K562 (cell line): Measurements from ENCODE around the gene TP53BP2. TPM values are rescaled to one million over a fixed set of nuclear protein-coding genes. Genes with fewer than 3 reads are reported as not detected.

Experiments used
- ADNP ChIP-seq: fragments of 200-800 bp; sonication (Bioruptor generic); IDR thresholded peaks from 2 replicates; pipeline ENCODE4 v1.6.1; 2016; ENCODE audit warnings: missing genetic modification characterization, missing compliant biosample characterization
- CBX2 ChIP-seq: fragments of 200-600 bp; sonication (generic); IDR thresholded peaks from one replicate; pipeline ENCODE4 v1.6.1; 2012; ENCODE audit warnings: mild to moderate bottlenecking, low read length, inconsistent platforms; ENCODE audit not compliant: insufficient read depth, poor library complexity, severe bottlenecking
- DMBX1 ChIP-seq: fragments of 250-450 bp; sonication (Bioruptor Pico); IDR thresholded peaks from 2 replicates; pipeline ENCODE4 v1.8.0; 2022; ENCODE audit warnings: inconsistent platforms, mild to moderate bottlenecking, moderate library complexity, borderline replicate concordance
- E4F1 ChIP-seq: fragments of 250-450 bp; sonication (Bioruptor Pico); IDR thresholded peaks from 2 replicates; pipeline ENCODE4 v1.5.0; 2021; ENCODE audit warnings: mild to moderate bottlenecking, borderline replicate concordance
- FOXA3 ChIP-seq, 2 experiments: fragments of 450-650 bp in 1 of 2; sonication (generic) in 1 of 2; formaldehyde crosslinking; IDR thresholded peaks in 1 of 2; conservative IDR thresholded peaks in 1 of 2; 2 replicates each; pipeline versions ENCODE4 v1.4.0 to v1.8.0; 2020 to 2022; ENCODE audit warnings: mild to moderate bottlenecking in 2 of 2, missing genetic modification reagents in 1 of 2
- GATAD2B ChIP-seq: fragments of 450-650 bp; IDR thresholded peaks from 2 replicates; pipeline ENCODE4 v1.6.1; 2017; ENCODE audit warnings: mild to moderate bottlenecking, borderline replicate concordance
- NFE2 ChIP-seq: IDR thresholded peaks from 2 replicates; pipeline ENCODE4 v1.6.1; 2014; ENCODE audit warnings: antibody characterized with exemption, low read depth
- PRDM10 ChIP-seq: fragments of 450-650 bp; IDR thresholded peaks from 2 replicates; pipeline ENCODE4 v1.6.1; 2018; ENCODE audit not compliant: partially characterized antibody
- RBM22 ChIP-seq: fragments of 200-400 bp; formaldehyde crosslinking; IDR thresholded peaks from 2 replicates; pipeline ENCODE4 v1.6.1; 2018; ENCODE audit warnings: low read length, low read depth; ENCODE audit not compliant: poor library complexity, severe bottlenecking
- SMARCA4 ChIP-seq: fragments of 450-650 bp; IDR thresholded peaks from 2 replicates; pipeline ENCODE4 v1.6.1; 2016
- SUPT5H ChIP-seq: fragments of 450-650 bp; IDR thresholded peaks from 2 replicates; pipeline ENCODE4 v1.6.1; 2016
- TAL1 ChIP-seq: fragments of 450-650 bp; IDR thresholded peaks from 2 replicates; pipeline ENCODE4 v1.6.1; 2016; ENCODE audit warnings: mild to moderate bottlenecking
- TSHZ1 ChIP-seq: fragments of 250-450 bp; sonication (Bioruptor Pico); IDR thresholded peaks from 2 replicates; pipeline ENCODE4 v1.4.0; 2020; ENCODE audit warnings: mild to moderate bottlenecking, moderate library complexity
- ZNF165 ChIP-seq: fragments of 250-450 bp; sonication (Bioruptor Pico); IDR thresholded peaks from 2 replicates; pipeline ENCODE4 v1.4.0; 2020; ENCODE audit warnings: borderline replicate concordance
- ZNF23 ChIP-seq: fragments of 250-450 bp; sonication (Bioruptor Pico); IDR thresholded peaks from 2 replicates; pipeline ENCODE4 v1.4.0; 2020; ENCODE audit warnings: mild to moderate bottlenecking
- ZNF232 ChIP-seq: sonication (generic); formaldehyde crosslinking; IDR thresholded peaks from 2 replicates; pipeline ENCODE4 v1.8.0; 2022; ENCODE audit warnings: mild to moderate bottlenecking, missing genetic modification reagents
- ZNF24 ChIP-seq: fragments of 450-650 bp; IDR thresholded peaks from 2 replicates; pipeline ENCODE4 v1.6.1; 2016
- ZNF316 ChIP-seq: fragments of 450-650 bp; IDR thresholded peaks from 2 replicates; pipeline ENCODE4 v1.6.1; 2016
- ZNF431 ChIP-seq: sonication (generic); formaldehyde crosslinking; IDR thresholded peaks from 2 replicates; pipeline ENCODE4 v1.8.0; 2022; ENCODE audit warnings: mild to moderate bottlenecking, missing genetic modification reagents
- ZNF583 ChIP-seq: fragments of 250-450 bp; sonication (Bioruptor Pico); IDR thresholded peaks from 2 replicates; pipeline ENCODE4 v1.4.0; 2020
- polyA plus RNA-seq, 8 experiments: library from polyadenylated mRNA; depleted of rRNA in 4 of 8; stranded (reverse) in 5 of 8; unstranded in 3 of 8; fragments of >200 nt; fragmentation: Nextera tagmentation in 2 of 8; fragmentation: Illumina TruSeq in 1 of 8; extraction: Ambion mirVana in 2 of 8; extraction: Trizol in 1 of 8; gene quantifications; 2 replicates each; pipeline versions ENCODE4 v1.2.1 to v1.2.3, GENCODE V29; 2011 to 2014; ENCODE audit warnings: inconsistent platforms in 1 of 8, missing spikeins in 1 of 8
- total RNA-seq, 7 experiments: library from RNA; depleted of rRNA in 6 of 7; stranded (reverse); fragments of >200 nt in 6 of 7; fragmentation: Illumina TruSeq in 2 of 7; extraction: Trizol in 2 of 7; gene quantifications; 2 replicates each; pipeline versions ENCODE4 v1.2.1 to v1.2.3, GENCODE V29; 2011 to 2021; ENCODE audit warnings: low replicate concordance in 1 of 7

TP53BP2 gene
- total and polyA plus RNA-seq, 9 of the 15 experiments (the other 6 are each of a cell fraction or from before 2014, with no cell fraction given) = 17.0 to 69.6 (median 40.1) TPM

GRCh38 chr1:223828162-223828848, 17.4 kb downstream of the TP53BP2 start (continued):
- TF ChIP-seq ZNF165 (CRISPR knock-in tag) = no peak
- peak; percentile 21; the same call in 1 of the 2 replicates for TF ChIP-seq GATAD2B
- no peak for TF ChIP-seq ZNF23 (CRISPR knock-in tag)
- TF ChIP-seq ZNF316 = peak; percentile 41; the same call in 1 of the 2 replicates
- no peak for TF ChIP-seq E4F1 (CRISPR knock-in tag)
- peak; percentile 24; the same call in 1 of the 2 replicates for TF ChIP-seq SMARCA4
- TF ChIP-seq ADNP (tag) = 0 out of 2 replicates have a peak, but pooled peaks have one; percentile 43
- TF ChIP-seq TAL1 = no peak
- TF ChIP-seq TSHZ1 (CRISPR knock-in tag) = no peak
- peak; percentile 50; the same call in 1 of the 2 replicates for TF ChIP-seq NFE2
- TF ChIP-seq ZNF431 (CRISPR knock-in tag) = no peak
- TF ChIP-seq PRDM10 = peak; percentile 6
- no peak for TF ChIP-seq ZNF232
- no peak for TF ChIP-seq CBX2
- 0 out of 2 replicates have a peak, but pooled peaks have one; percentile 23 for TF ChIP-seq ZNF24
- no peak for TF ChIP-seq SUPT5H
- no peak for TF ChIP-seq FOXA3 (CRISPR knock-in tag; conservative IDR thresholded peaks at IDR 0.05 in 1 of 2, IDR thresholded peaks at IDR 0.05 in 1 of 2)
- no peak for TF ChIP-seq DMBX1 (CRISPR knock-in tag)
- no peak for TF ChIP-seq ZNF583 (CRISPR knock-in tag)
- TF ChIP-seq RBM22 = no peak
